Progenitor cell of endocrine pancreas (in vitro differentiated cells): Measurements from ENCODE around the gene BPIFA2. TPM values are rescaled to one million over a fixed set of nuclear protein-coding genes. Genes with fewer than 3 reads are reported as not detected.

Experiments
- DNase-seq: peaks from one replicate; pipeline ENCODE4 v3.0.0; 2021; ENCODE audit warnings: low spot score; ENCODE audit not compliant: unreplicated experiment
- H3K27ac Mint-ChIP-seq: 2 replicates; pipeline ENCODE4 v1.8.0; 2021; ENCODE audit warnings: mild to moderate bottlenecking, moderate library complexity, mixed read lengths
- H3K27me3 Mint-ChIP-seq: 2 replicates; pipeline ENCODE4 v1.8.0; 2021; ENCODE audit warnings: mixed read lengths
- H3K36me3 Mint-ChIP-seq: 2 replicates; pipeline ENCODE4 v1.8.0; 2022; ENCODE audit warnings: mixed read lengths; ENCODE audit not compliant: insufficient read depth
- H3K4me1 Mint-ChIP-seq: 2 replicates; pipeline ENCODE4 v1.8.0; 2021; ENCODE audit warnings: low read depth, mixed read lengths
- H3K4me3 Mint-ChIP-seq: 2 replicates; pipeline ENCODE4 v1.8.0; 2021; ENCODE audit warnings: low read depth, mild to moderate bottlenecking, moderate library complexity, mixed read lengths
- H3K9me3 Mint-ChIP-seq: 2 replicates; pipeline ENCODE4 v1.8.0; 2021; ENCODE audit warnings: low read depth, mixed read lengths
- CTCF ChIP-seq: fragments of 200-600 bp; sonication (generic); IDR thresholded peaks from one replicate; pipeline ENCODE4 v1.5.0; 2021; ENCODE audit warnings: antibody characterized with exemption, mild to moderate bottlenecking; ENCODE audit not compliant: unreplicated experiment
- total RNA-seq: library from RNA; stranded (reverse); gene quantifications from 2 replicates; pipeline ENCODE4 v1.2.1, GENCODE V29; 2021

BPIFA2 gene
- total RNA-seq, 1 donor from 2014 or later = not detected

GRCh38 chr20:33132513-33133372 is 35.2 kb upstream of the BPIFA2 start:
- no peak for DNase-seq
- H3K36me3 Mint-ChIP-seq = no peaks in the 10 kb centered on the region
- no peaks in the 10 kb centered on the region for H3K4me1 Mint-ChIP-seq
- no peak overlapping the region for H3K4me3 Mint-ChIP-seq
- peaks cover 4% of the 10 kb centered on the region for H3K9me3 Mint-ChIP-seq
- peaks cover 13% of the 10 kb centered on the region for H3K27me3 Mint-ChIP-seq
- no peak overlapping the region for H3K27ac Mint-ChIP-seq
- TF ChIP-seq CTCF = no peak

- TF ChIP-seq CTCF = no peak
- no peak overlapping the region for H3K27ac Mint-ChIP-seq
- H3K4me1 Mint-ChIP-seq = no peaks in the 10 kb centered on the region
- peaks cover 13% of the 10 kb centered on the region for H3K27me3 Mint-ChIP-seq
- H3K36me3 Mint-ChIP-seq = no peaks in the 10 kb centered on the region
- peaks cover 4% of the 10 kb centered on the region for H3K9me3 Mint-ChIP-seq
- H3K4me3 Mint-ChIP-seq = no peak overlapping the region
- no peak for DNase-seq
These were observed 34.5 kb upstream of the BPIFA2 start for GRCh38 chr20:33133373-33133941.

GRCh38 chr20:33137195-33137594 is 30.8 kb upstream of the BPIFA2 start:
- Mint-ChIP-seq H3K9me3 (no peaks in the 10 kb centered on the region), H3K27ac (no peak overlapping the region), H3K36me3 (no peaks in the 10 kb centered on the region), H3K4me1 (no peaks in the 10 kb centered on the region), H3K4me3 (no peak overlapping the region), H3K27me3 (peaks cover 23% of the 10 kb centered on the region)
- no peak for DNase-seq
- no peak for TF ChIP-seq CTCF

- Mint-ChIP-seq H3K27ac (no peak overlapping the region), H3K36me3 (no peaks in the 10 kb centered on the region), H3K27me3 (peaks cover 34% of the 10 kb centered on the region), H3K4me1 (no peaks in the 10 kb centered on the region), H3K4me3 (no peak overlapping the region), H3K9me3 (peaks cover 10% of the 10 kb centered on the region)
- no peak for TF ChIP-seq CTCF
- DNase-seq = no peak
These were observed 28.5 kb upstream of the BPIFA2 start for GRCh38 chr20:33139467-33139866.

GRCh38 chr20:33145521-33145920 is 22.4 kb upstream of the BPIFA2 start:
- Mint-ChIP-seq H3K4me1 (peaks cover 3% of the 10 kb centered on the region), H3K27ac (no peak overlapping the region), H3K27me3 (peaks cover 55% of the 10 kb centered on the region), H3K36me3 (no peaks in the 10 kb centered on the region), H3K4me3 (no peak overlapping the region), H3K9me3 (peaks cover 10% of the 10 kb centered on the region)
- no peak for TF ChIP-seq CTCF
- no peak for DNase-seq
